Pulmonary artery endothelial cell (primary cell): ENCODE measurements around the gene UNCX. TPM values are rescaled to one million over a fixed set of nuclear protein-coding genes. Genes with fewer than 3 reads are reported as not detected.
"Not testable (repeated sequence)": the region's sequence is repeated elsewhere in the genome, so short reads cannot be mapped to it uniquely, and the experiment has no call there.

Experiments used
- DNase-seq: peaks from one replicate; pipeline ENCODE4 v3.0.0-alpha.2; 2011; ENCODE audit warnings: low read depth, low spot score
- total RNA-seq: library from RNA; depleted of rRNA; stranded (reverse); fragments of >200 nt; gene quantifications from 2 replicates; pipeline ENCODE4 v1.2.3, GENCODE V29; 2014

UNCX gene
- total RNA-seq, 1 donor from 2014 or later, result not detected

GRCh38 chr7:1255080-1255816 lies 22.6 kb downstream of the UNCX start:
- no peak for DNase-seq

- no peak for DNase-seq
Measured at GRCh38 chr7:1255817-1256340, 23.2 kb downstream of the UNCX start.

GRCh38 chr7:1256621-1257020 lies 23.9 kb downstream of the UNCX start:
- no peak for DNase-seq

GRCh38 chr7:1257221-1257620 lies 24.5 kb downstream of the UNCX start:
- no peak for DNase-seq

GRCh38 chr7:1257863-1258262 lies 25.2 kb downstream of the UNCX start:
- no peak for DNase-seq

GRCh38 chr7:1259621-1260243 lies 27.1 kb downstream of the UNCX start:
- DNase-seq, result no peak

- no peak for DNase-seq
Measured at GRCh38 chr7:1260244-1260635, 27.6 kb downstream of the UNCX start.

GRCh38 chr7:1261036-1261435 lies 28.4 kb downstream of the UNCX start:
- DNase-seq, result not testable (repeated sequence)

GRCh38 chr7:1262441-1262840 lies 29.8 kb downstream of the UNCX start:
- DNase-seq, result no peak

- DNase-seq, result no peak
Measured at GRCh38 chr7:1263391-1263951, 30.8 kb downstream of the UNCX start.

GRCh38 chr7:1264345-1265280 lies 31.9 kb downstream of the UNCX start:
- DNase-seq, result no peak

GRCh38 chr7:1267016-1267900 lies 34.6 kb downstream of the UNCX start:
- no peak for DNase-seq

- no peak for DNase-seq
Measured at GRCh38 chr7:1268076-1268815, 35.6 kb downstream of the UNCX start.

GRCh38 chr7:1268866-1269265 lies 36.2 kb downstream of the UNCX start:
- no peak for DNase-seq

GRCh38 chr7:1269336-1269890 lies 36.7 kb downstream of the UNCX start:
- DNase-seq, result no peak

- DNase-seq, result no peak
Measured at GRCh38 chr7:1270181-1270580, 37.5 kb downstream of the UNCX start.

GRCh38 chr7:1271046-1271445 lies 38.4 kb downstream of the UNCX start:
- DNase-seq, result no peak

GRCh38 chr7:1271656-1272055 lies 39.0 kb downstream of the UNCX start:
- no peak for DNase-seq

GRCh38 chr7:1272136-1272535 lies 39.5 kb downstream of the UNCX start:
- not testable (repeated sequence) for DNase-seq
